ENCODE measurements around the gene AGFG2. TPM values are rescaled to one million over a fixed set of nuclear protein-coding genes. Genes with fewer than 3 reads are reported as not detected.
A peak's percentile ranks its signal among the peaks of the same experiment; 100 is the strongest.

The AGFG2 gene
- total and polyA plus RNA-seq, 2 donors, result 7.4 to 15.4 TPM

DNA sequence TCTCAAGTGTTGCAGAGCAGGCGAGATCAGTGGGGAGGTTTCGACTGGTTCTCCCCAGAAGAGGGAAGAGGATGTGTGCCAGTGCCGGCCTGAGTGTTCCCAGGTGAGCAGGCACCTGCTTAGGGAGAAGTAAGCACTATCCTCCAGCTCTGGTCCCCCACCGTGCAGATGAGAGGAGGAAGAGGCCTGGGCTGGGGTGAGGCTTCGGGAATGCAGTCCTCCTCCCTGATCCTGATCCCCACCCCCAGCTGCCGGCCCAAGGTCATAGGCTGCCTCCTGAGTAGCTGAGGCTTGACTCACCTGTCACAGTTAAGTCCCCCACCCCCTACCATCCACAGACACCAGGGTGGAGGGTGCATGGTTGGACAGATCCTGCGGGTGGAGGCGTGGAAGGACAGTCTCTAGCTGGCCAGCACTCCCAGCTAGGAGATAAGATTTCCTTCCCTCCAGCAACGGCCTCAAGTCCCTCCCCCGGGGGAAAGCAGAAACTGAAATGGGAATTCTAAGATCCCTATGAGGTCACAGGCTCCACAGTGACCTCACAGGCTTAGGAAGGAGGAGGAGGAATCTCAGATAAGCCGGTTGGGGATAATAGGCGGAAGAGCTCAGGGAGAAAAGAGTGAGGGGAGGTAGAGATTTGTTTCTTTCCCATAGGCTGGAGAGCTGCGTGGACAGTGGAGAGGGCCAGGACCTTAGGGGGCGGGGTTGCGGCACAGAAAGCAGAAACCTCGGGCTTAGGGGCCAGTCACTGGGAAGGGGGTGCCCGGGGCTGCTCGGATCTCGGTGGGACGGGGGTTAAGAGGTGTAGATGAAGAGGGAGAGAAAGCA, 45.9 kb downstream of the AGFG2 start:
- Histone ChIP-seq H3K4me1 (ENCODE audit: control insufficient read depth in 2 of 2, insufficient read depth in 2 of 2, low read length in 2 of 2) (peaks cover 15 to 44% of the 10 kb centered on the region in 2 donors), H3K27me3 (ENCODE audit: control insufficient read depth in 2 of 2, insufficient read depth in 1 of 2, low read length in 1 of 2) (peaks cover 2 to 16% of the 10 kb centered on the region in 2 donors), H3K4me3 (ENCODE audit: low read length in 2 of 2) (peak overlapping the region; percentile 91 to 99), H3K36me3 (ENCODE audit: control insufficient read depth in 2 of 2, insufficient read depth in 2 of 2, low read length in 1 of 2) (peaks cover 30 to 31% of the 10 kb centered on the region in 2 donors), H3K9me3 (ENCODE audit: control insufficient read depth in 2 of 2, insufficient read depth in 1 of 2, low read length in 1 of 2) (no peaks in the 10 kb centered on the region), H3K27ac (ENCODE audit: low read depth in 1 of 2, low read length in 1 of 2) (peak overlapping the region; percentile 93 to 99)
- peak in 2 of 9 donors; percentile 24 to 29 for DNase-seq (ENCODE audit: low read depth in 6 of 9, low spot score in 9 of 9)
- 5% methylated on average over 20 of the region's 20 CpGs for WGBS

- Histone ChIP-seq H3K4me1 (ENCODE audit: control insufficient read depth in 2 of 2, insufficient read depth in 2 of 2, low read length in 2 of 2) (peaks cover 15 to 44% of the 10 kb centered on the region in 2 donors), H3K36me3 (ENCODE audit: control insufficient read depth in 2 of 2, insufficient read depth in 2 of 2, low read length in 1 of 2) (peaks cover 22 to 23% of the 10 kb centered on the region in 2 donors), H3K9me3 (ENCODE audit: control insufficient read depth in 2 of 2, insufficient read depth in 1 of 2, low read length in 1 of 2) (no peaks in the 10 kb centered on the region), H3K27me3 (ENCODE audit: control insufficient read depth in 2 of 2, insufficient read depth in 1 of 2, low read length in 1 of 2) (peaks cover 3 to 24% of the 10 kb centered on the region in 2 donors), H3K4me3 (ENCODE audit: low read length in 2 of 2) (peak within 1 kb of the TSS; percentile 91 to 99), H3K27ac (ENCODE audit: low read depth in 1 of 2, low read length in 1 of 2) (peak within 1 kb of the TSS; percentile 93 to 99)
- DNase-seq (ENCODE audit: low read depth in 6 of 9, low spot score in 9 of 9), result peak in 3 of 9 donors; percentile 50 to 61 (median 59)
- under 1% methylated on average over 61 of the region's 61 CpGs for WGBS
These were observed 46.7 kb downstream of the AGFG2 start, which contains the start of gene LRCH4 for GRCh38 chr7:100585511-100586265. Gene LRCH4 (minus strand): TSS chr7:100586129. CDS start chr7:100586100, 29 bp downstream.

DNA sequence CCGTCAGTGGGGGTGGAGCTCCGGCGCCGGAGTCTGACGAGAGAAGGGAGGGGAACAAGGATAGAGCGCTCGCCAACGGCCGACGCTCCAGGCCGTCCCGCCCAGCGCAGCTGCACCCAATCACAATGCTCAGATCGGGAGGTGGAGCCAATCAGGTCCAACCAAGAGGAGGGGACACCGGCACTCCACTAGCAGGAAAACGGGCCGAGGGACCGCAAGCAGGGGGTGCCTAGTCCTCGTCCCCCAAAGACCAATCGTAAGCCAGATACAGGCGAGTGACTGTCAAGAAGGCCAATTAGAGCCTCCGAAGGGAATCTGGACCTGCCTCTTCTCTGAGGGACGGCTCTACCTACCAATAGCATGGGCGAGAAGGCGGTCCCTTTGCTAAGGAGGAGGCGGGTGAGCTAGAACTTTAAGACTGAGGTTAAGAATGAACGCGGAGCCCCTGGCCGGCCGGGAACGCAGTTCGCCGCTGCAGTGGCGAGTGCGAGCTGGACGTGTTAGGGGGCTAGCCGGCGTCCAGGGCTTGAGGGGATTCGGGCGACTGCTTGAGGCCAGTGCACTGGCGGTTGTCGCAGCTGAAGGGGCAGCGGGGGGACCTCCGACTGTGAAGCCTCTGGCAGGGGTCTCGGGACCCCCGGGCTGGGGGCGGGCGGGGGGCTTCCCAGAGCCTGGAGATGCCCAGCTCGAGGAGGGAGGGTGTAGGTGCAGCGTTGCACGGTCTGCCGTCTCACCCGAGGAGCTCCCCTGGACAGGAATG, 47.4 kb downstream of the AGFG2 start, which contains the start of gene FBXO24:
FBXO24 (plus strand) TSS at position 63 of the 760 bp plus-strand sequence; CDS start at position 361, 298 bp downstream.
- no peaks in the 10 kb centered on the region for H3K9me3 ChIP-seq (ENCODE audit: control insufficient read depth in 2 of 2, insufficient read depth in 1 of 2, low read length in 1 of 2)
- peaks cover 15% of the 10 kb centered on the region in 2 donors for H3K36me3 ChIP-seq (ENCODE audit: control insufficient read depth in 2 of 2, insufficient read depth in 2 of 2, low read length in 1 of 2)
- H3K27me3 ChIP-seq (ENCODE audit: control insufficient read depth in 2 of 2, insufficient read depth in 1 of 2, low read length in 1 of 2), result peaks cover 4 to 32% of the 10 kb centered on the region in 2 donors
- H3K4me3 ChIP-seq (ENCODE audit: low read length in 2 of 2), result peak within 1 kb of the TSS; percentile 91 to 99
- peak within 1 kb of the TSS; percentile 93 to 99 for H3K27ac ChIP-seq (ENCODE audit: low read depth in 1 of 2, low read length in 1 of 2)
- H3K4me1 ChIP-seq (ENCODE audit: control insufficient read depth in 2 of 2, insufficient read depth in 2 of 2, low read length in 2 of 2), result peaks cover 15 to 44% of the 10 kb centered on the region in 2 donors
- under 1% methylated on average over 53 of the region's 53 CpGs for WGBS
- DNase-seq (ENCODE audit: low read depth in 6 of 9, low spot score in 9 of 9), result peak; percentile 98 to 100 (median 100)

GRCh38 chr7:100588438-100588837, 49.4 kb downstream of the AGFG2 start:
- H3K27ac ChIP-seq (ENCODE audit: low read depth in 1 of 2, low read length in 1 of 2), result no peak overlapping the region
- no peaks in the 10 kb centered on the region for H3K36me3 ChIP-seq (ENCODE audit: control insufficient read depth in 2 of 2, insufficient read depth in 2 of 2, low read length in 1 of 2)
- DNase-seq (ENCODE audit: low read depth in 6 of 9, low spot score in 9 of 9), result no peak
- no peak overlapping the region for H3K4me3 ChIP-seq (ENCODE audit: low read length in 2 of 2)
- no peaks in the 10 kb centered on the region for H3K9me3 ChIP-seq (ENCODE audit: control insufficient read depth in 2 of 2, insufficient read depth in 1 of 2, low read length in 1 of 2)
- H3K27me3 ChIP-seq (ENCODE audit: control insufficient read depth in 2 of 2, insufficient read depth in 1 of 2, low read length in 1 of 2), result peaks cover 4 to 35% of the 10 kb centered on the region in 2 donors
- H3K4me1 ChIP-seq (ENCODE audit: control insufficient read depth in 2 of 2, insufficient read depth in 2 of 2, low read length in 2 of 2), result peaks cover 4 to 28% of the 10 kb centered on the region in 2 donors
- WGBS, result 85% methylated on average over 1 of the region's 1 CpG

DNA sequence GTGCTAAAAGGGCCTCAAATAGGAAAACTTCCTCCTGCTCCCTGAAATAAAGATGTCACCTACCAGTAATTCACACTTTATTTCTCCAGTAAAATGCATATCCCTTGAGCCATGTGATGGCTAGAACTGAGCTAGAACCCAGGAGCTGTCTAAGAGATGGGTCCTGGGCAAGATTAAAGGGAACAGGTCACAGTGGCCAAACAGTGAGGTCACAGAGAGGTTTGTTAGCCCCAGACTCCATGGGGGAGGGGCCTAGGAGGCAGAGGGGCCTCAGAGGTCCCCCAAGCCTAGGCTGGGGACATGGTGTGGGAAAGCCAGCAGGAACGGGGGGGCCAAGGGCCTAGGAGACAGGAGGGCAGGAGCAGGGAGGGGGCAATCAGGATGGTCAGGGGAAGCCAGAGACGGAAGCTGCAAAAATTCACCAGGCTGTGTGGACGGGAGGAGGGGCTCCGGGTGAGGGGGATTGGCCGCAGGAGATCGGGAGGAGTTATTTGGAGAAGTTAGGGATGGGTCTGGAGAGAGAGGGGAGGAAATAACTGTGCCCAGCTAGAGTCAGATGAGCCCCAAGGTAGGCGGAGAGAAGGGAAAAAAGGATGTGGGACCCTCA, 50.4 kb downstream of the AGFG2 start:
- 81% methylated on average over 7 of the region's 7 CpGs for WGBS
- DNase-seq (ENCODE audit: low read depth in 6 of 9, low spot score in 9 of 9), result no peak

DNA sequence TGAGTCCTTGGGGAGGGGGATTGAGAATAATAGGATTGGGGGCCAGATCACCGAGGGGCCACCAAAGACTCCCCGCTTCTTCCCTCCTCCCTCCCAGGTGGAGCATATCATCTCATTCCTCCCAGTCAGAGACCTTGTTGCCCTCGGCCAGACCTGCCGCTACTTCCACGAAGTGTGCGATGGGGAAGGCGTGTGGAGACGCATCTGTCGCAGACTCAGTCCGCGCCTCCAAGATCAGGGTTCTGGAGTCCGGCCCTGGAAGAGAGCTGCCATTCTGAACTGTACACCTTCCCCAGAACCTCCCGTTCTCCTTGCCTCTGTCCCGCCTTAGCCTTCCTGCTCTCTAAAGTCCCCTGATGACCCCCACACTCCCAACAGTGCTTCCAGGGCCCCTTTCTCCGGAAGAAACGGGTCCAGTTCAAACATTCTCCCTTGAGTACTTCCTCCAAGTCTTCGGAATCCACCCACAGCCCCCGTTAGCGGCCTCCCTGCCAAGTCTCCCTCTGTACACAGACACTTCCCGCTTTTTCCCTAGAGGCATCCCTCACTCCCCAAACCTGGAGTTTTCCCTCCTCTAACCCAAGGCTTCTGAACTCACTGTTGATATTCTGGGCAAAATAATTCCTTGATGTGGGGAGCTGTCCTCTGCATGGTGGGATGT, 51.2 kb downstream of the AGFG2 start:
- Histone ChIP-seq H3K4me3 (ENCODE audit: low read length in 2 of 2) (no peak overlapping the region), H3K9me3 (ENCODE audit: control insufficient read depth in 2 of 2, insufficient read depth in 1 of 2, low read length in 1 of 2) (no peaks in the 10 kb centered on the region), H3K4me1 (ENCODE audit: control insufficient read depth in 2 of 2, insufficient read depth in 2 of 2, low read length in 2 of 2) (peaks cover 0 to 11% of the 10 kb centered on the region in 2 donors), H3K36me3 (ENCODE audit: control insufficient read depth in 2 of 2, insufficient read depth in 2 of 2, low read length in 1 of 2) (no peaks in the 10 kb centered on the region), H3K27me3 (ENCODE audit: control insufficient read depth in 2 of 2, insufficient read depth in 1 of 2, low read length in 1 of 2) (peaks cover 4 to 35% of the 10 kb centered on the region in 2 donors), H3K27ac (ENCODE audit: low read depth in 1 of 2, low read length in 1 of 2) (no peak overlapping the region)
- DNase-seq (ENCODE audit: low read depth in 6 of 9, low spot score in 9 of 9), result no peak
- WGBS, result 59% methylated on average over 20 of the region's 20 CpGs

More for the DNA sequence above, 50.4 kb downstream of the AGFG2 start:
- Histone ChIP-seq H3K9me3 (ENCODE audit: control insufficient read depth in 2 of 2, insufficient read depth in 1 of 2, low read length in 1 of 2) (no peaks in the 10 kb centered on the region), H3K36me3 (ENCODE audit: control insufficient read depth in 2 of 2, insufficient read depth in 2 of 2, low read length in 1 of 2) (no peaks in the 10 kb centered on the region), H3K27ac (ENCODE audit: low read depth in 1 of 2, low read length in 1 of 2) (no peak overlapping the region), H3K27me3 (ENCODE audit: control insufficient read depth in 2 of 2, insufficient read depth in 1 of 2, low read length in 1 of 2) (peaks cover 4 to 35% of the 10 kb centered on the region in 2 donors), H3K4me3 (ENCODE audit: low read length in 2 of 2) (no peak overlapping the region), H3K4me1 (ENCODE audit: control insufficient read depth in 2 of 2, insufficient read depth in 2 of 2, low read length in 2 of 2) (peaks cover 2 to 19% of the 10 kb centered on the region in 2 donors)

- 96% methylated on average over 17 of the region's 17 CpGs for WGBS
- no peak overlapping the region for H3K4me3 ChIP-seq (ENCODE audit: low read length in 2 of 2)
These were observed 52.6 kb downstream of the AGFG2 start for GRCh38 chr7:100591596-100591995.

GRCh38 chr7:100595188-100595587, 56.2 kb downstream of the AGFG2 start:
- H3K27ac ChIP-seq (ENCODE audit: low read depth in 1 of 2, low read length in 1 of 2), result no peak overlapping the region
- H3K9me3 ChIP-seq (ENCODE audit: control insufficient read depth in 2 of 2, insufficient read depth in 1 of 2, low read length in 1 of 2), result no peaks in the 10 kb centered on the region
- DNase-seq (ENCODE audit: low read depth in 6 of 9, low spot score in 9 of 9), result no peak
- peaks cover 3 to 16% of the 10 kb centered on the region in 2 donors for H3K27me3 ChIP-seq (ENCODE audit: control insufficient read depth in 2 of 2, insufficient read depth in 1 of 2, low read length in 1 of 2)
- no peaks in the 10 kb centered on the region for H3K4me1 ChIP-seq (ENCODE audit: control insufficient read depth in 2 of 2, insufficient read depth in 2 of 2, low read length in 2 of 2)
- no peak overlapping the region for H3K4me3 ChIP-seq (ENCODE audit: low read length in 2 of 2)
- WGBS, result 98% methylated on average over 7 of the region's 7 CpGs
- no peaks in the 10 kb centered on the region for H3K36me3 ChIP-seq (ENCODE audit: control insufficient read depth in 2 of 2, insufficient read depth in 2 of 2, low read length in 1 of 2)

More at GRCh38 chr7:100591596-100591995, 52.6 kb downstream of the AGFG2 start:
- no peaks in the 10 kb centered on the region for H3K9me3 ChIP-seq (ENCODE audit: control insufficient read depth in 2 of 2, insufficient read depth in 1 of 2, low read length in 1 of 2)
- H3K27me3 ChIP-seq (ENCODE audit: control insufficient read depth in 2 of 2, insufficient read depth in 1 of 2, low read length in 1 of 2), result peaks cover 4 to 35% of the 10 kb centered on the region in 2 donors
- H3K4me1 ChIP-seq (ENCODE audit: control insufficient read depth in 2 of 2, insufficient read depth in 2 of 2, low read length in 2 of 2), result peaks cover 0 to 8% of the 10 kb centered on the region in 2 donors
- no peak for DNase-seq (ENCODE audit: low read depth in 6 of 9, low spot score in 9 of 9)
- H3K27ac ChIP-seq (ENCODE audit: low read depth in 1 of 2, low read length in 1 of 2), result no peak overlapping the region
- no peaks in the 10 kb centered on the region for H3K36me3 ChIP-seq (ENCODE audit: control insufficient read depth in 2 of 2, insufficient read depth in 2 of 2, low read length in 1 of 2)

Measured in thymus (tissue), 11 donors.